Small intestine (tissue), 7 donors: ENCODE measurements around the gene ADCY6. TPM values are rescaled to one million over a fixed set of nuclear protein-coding genes. Genes with fewer than 3 reads are reported as not detected.
A peak's percentile ranks its signal among the peaks of the same experiment; 100 is the strongest.
"Not testable (repeated sequence)": the region's sequence is repeated elsewhere in the genome, so short reads cannot be mapped to it uniquely, and the experiment has no call there.

ENCODE experiments used
- DNase-seq, 2 donors: peaks; one replicate each; pipeline versions ENCODE4 v3.0.0 to v3.0.0-alpha.2; 2013
- FAIRE-seq: peaks from 2 replicates; lab custom pipeline; 2012; peaks lifted over from hg19 to GRCh38; lab: Jason Lieb, UNC
- H3K27ac ChIP-seq, 3 donors: one replicate each; pipeline ENCODE4 v1.5.1; 2013; ENCODE audit warnings: low read length in 2 of 3, mild to moderate bottlenecking in 2 of 3, control low read depth in 1 of 3, inconsistent platforms in 1 of 3, low read depth in 1 of 3, moderate library complexity in 1 of 3
- H3K27me3 ChIP-seq, 3 donors: one replicate each; pipeline ENCODE4 v1.6.1; 2013; ENCODE audit warnings: low read length in 3 of 3, inconsistent platforms in 1 of 3; ENCODE audit not compliant: control insufficient read depth in 3 of 3, insufficient read depth in 3 of 3
- H3K36me3 ChIP-seq, 3 donors: one replicate each; pipeline ENCODE4 v1.6.1; 2013; ENCODE audit warnings: low read length in 3 of 3, inconsistent platforms in 1 of 3, low read depth in 1 of 3, mild to moderate bottlenecking in 1 of 3, moderate library complexity in 1 of 3; ENCODE audit not compliant: control insufficient read depth in 3 of 3, insufficient read depth in 2 of 3
- H3K4me1 ChIP-seq, 3 donors: one replicate each; pipeline ENCODE4 v1.6.1; 2013; ENCODE audit warnings: low read length in 2 of 3, inconsistent platforms in 1 of 3, low read depth in 1 of 3, mild to moderate bottlenecking in 1 of 3, moderate library complexity in 1 of 3; ENCODE audit not compliant: control insufficient read depth in 3 of 3, insufficient read depth in 2 of 3
- H3K4me3 ChIP-seq, 3 donors: one replicate each; pipeline ENCODE4 v1.5.1; 2013; ENCODE audit warnings: low read length in 3 of 3, control low read depth in 1 of 3, inconsistent platforms in 1 of 3, low read depth in 1 of 3, mild to moderate bottlenecking in 1 of 3, moderate library complexity in 1 of 3
- H3K9me3 ChIP-seq, 2 donors: one replicate each; pipeline ENCODE4 v1.6.1; 2013; ENCODE audit warnings: low read depth in 1 of 2, low read length in 1 of 2; ENCODE audit not compliant: control insufficient read depth in 2 of 2, insufficient read depth in 1 of 2
- WGBS, 3 donors: extraction: QIAGEN DNeasy Blood & Tissue Kit; methylation state at CpG; one replicate each; pipeline ENCODE4 v1.1.7; 2013; 5-methylcytosine and 5-hydroxymethylcytosine counted together
- polyA plus RNA-seq, 4 donors: library from polyadenylated mRNA; stranded (reverse) in 3 of 4; unstranded in 1 of 4; fragments of 200-250 nt in 3 of 4; fragments of 120-200 nt in 1 of 4; gene quantifications; one replicate each; pipeline versions ENCODE4 v1.2.1 to v1.2.3, GENCODE V29; 2013
- donor health status: healthy with polysubstance abuse.
- donor health status: control.
- donor health status: control.
- donor health status: Bipolar disorder and iron deficiency.
- donor health status: healthy.

Gene ADCY6
- polyA plus RNA-seq, 4 donors = 14.1 to 56.6 (median 23.9) TPM

- Histone ChIP-seq H3K27ac (no peak overlapping the region), H3K4me1 (no peaks in the 10 kb centered on the region), H3K4me3 (no peak overlapping the region), H3K36me3 (no peaks in the 10 kb centered on the region), H3K9me3 (no peaks in the 10 kb centered on the region), H3K27me3 (peaks cover 0 to 3% (median 0%) of the 10 kb centered on the region in 3 donors)
- DNase-seq = no peak
- no peak for FAIRE-seq
- WGBS, 3 donors = 75 to 85% (median 80%) methylated on average over 9 of the region's 9 CpGs
Observed at GRCh38 chr12:48744251-48745008, 44.5 kb downstream of the ADCY6 start.

GRCh38 chr12:48739618-48740269 is 49.1 kb downstream of the ADCY6 start:
- Histone ChIP-seq H3K27me3 (peaks cover 0 to 4% (median 0%) of the 10 kb centered on the region in 3 donors), H3K9me3 (no peaks in the 10 kb centered on the region), H3K4me1 (no peaks in the 10 kb centered on the region), H3K27ac (no peak overlapping the region), H3K36me3 (no peaks in the 10 kb centered on the region), H3K4me3 (no peak overlapping the region)
- WGBS, 3 donors = 27 to 38% (median 34%) methylated on average over 5 of the region's 5 CpGs
- FAIRE-seq (no peak), DNase-seq (no peak)

GRCh38 chr12:48736456-48736855 is 52.4 kb downstream of the ADCY6 start:
- Histone ChIP-seq H3K9me3 (no peaks in the 10 kb centered on the region), H3K4me3 (no peak overlapping the region), H3K27me3 (peaks cover 0 to 4% (median 0%) of the 10 kb centered on the region in 3 donors), H3K36me3 (no peaks in the 10 kb centered on the region), H3K4me1 (no peaks in the 10 kb centered on the region), H3K27ac (no peak overlapping the region)
- DNase-seq (no peak), FAIRE-seq (no peak)
- 27 to 49% (median 37%) methylated on average over 1 of the region's 1 CpG for WGBS, 3 donors

DNA sequence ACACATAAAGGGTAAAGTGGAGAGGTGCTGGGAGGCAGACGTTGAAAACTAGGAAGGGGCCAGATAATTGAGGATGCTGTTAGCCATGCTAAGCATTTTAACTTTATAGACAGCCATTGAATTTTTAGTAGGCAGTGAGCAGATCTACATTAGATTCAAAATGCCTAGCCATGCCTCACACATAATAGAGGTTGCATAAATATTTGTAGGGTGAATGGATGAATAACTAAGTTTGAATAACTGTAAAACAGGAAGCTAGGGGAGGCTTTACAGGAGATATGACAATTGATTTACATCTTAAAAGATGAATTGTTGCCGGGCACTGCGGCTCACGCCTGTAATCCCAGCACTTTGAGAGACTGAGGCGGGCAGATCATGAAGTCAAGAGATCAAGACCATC is 60.1 kb downstream of the ADCY6 start:
- Histone ChIP-seq H3K27ac (no peak overlapping the region), H3K4me3 (no peak overlapping the region), H3K9me3 (no peaks in the 10 kb centered on the region), H3K4me1 (no peaks in the 10 kb centered on the region), H3K27me3 (no peaks in the 10 kb centered on the region), H3K36me3 (no peaks in the 10 kb centered on the region)
- WGBS, 3 donors = 75 to 81% (median 76%) methylated on average over 5 of the region's 5 CpGs
- no peak for FAIRE-seq
- no peak for DNase-seq

DNA sequence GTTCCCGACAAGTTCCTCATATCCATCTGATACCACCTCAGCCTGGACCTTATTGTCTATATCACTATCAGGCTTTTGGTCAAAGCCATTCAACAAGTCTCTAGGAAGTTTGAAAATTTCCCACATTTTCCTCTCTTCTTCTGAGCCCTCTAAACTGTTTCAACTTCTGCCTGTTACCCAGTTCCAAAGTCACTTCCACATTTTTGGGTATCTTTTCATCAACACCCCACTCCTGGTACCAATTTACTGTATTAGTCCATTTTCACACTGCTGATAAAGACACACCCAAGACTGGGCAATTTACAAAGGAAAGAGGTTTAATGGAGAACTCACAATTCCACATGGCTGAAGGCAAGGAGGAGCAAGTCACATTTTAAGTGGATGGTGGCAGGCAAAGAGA is 68.2 kb downstream of the ADCY6 start:
- FAIRE-seq = not testable (repeated sequence)
- WGBS, 3 donors = 89 to 92% (median 89%) methylated on average over 1 of the region's 1 CpG

GRCh38 chr12:48720171-48720570 is 68.7 kb downstream of the ADCY6 start:
- WGBS, 3 donors = 85 to 87% (median 86%) methylated on average over 2 of the region's 2 CpGs
- peaks cover 0 to 16% of the 10 kb centered on the region in 2 donors for H3K9me3 ChIP-seq
- DNase-seq, H3K36me3 ChIP-seq, H3K27me3 ChIP-seq, H3K27ac ChIP-seq, H3K4me1 ChIP-seq, FAIRE-seq, H3K4me3 ChIP-seq: not testable (repeated sequence)

More for the DNA sequence above, 68.2 kb downstream of the ADCY6 start:
- H3K27ac ChIP-seq, H3K4me3 ChIP-seq, H3K27me3 ChIP-seq, DNase-seq, H3K4me1 ChIP-seq, H3K36me3 ChIP-seq: not testable (repeated sequence)
- H3K9me3 ChIP-seq = peaks cover 0 to 16% of the 10 kb centered on the region in 2 donors

DNA sequence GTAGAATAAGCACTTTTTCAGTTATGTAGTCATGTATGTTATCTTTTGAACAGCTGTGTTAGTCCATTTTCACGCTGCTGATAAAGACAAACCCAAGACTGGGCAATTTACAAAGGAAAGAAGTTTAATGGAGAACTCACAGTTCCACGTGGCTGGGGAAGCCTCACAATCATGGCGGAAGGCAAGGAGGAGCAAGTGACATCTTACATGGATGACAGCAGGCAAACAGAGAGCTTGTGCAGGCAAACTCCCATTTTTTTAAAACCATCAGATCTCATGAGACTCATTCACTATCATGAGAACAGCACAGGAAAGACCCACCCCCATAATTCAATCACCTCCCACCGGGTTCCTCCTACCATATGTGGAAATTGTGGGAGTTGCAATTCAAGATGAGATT is 69.9 kb downstream of the ADCY6 start:
- not testable (repeated sequence) for H3K27me3 ChIP-seq, H3K4me1 ChIP-seq, FAIRE-seq, H3K27ac ChIP-seq, H3K36me3 ChIP-seq, DNase-seq, H3K4me3 ChIP-seq
- peaks cover 0 to 16% of the 10 kb centered on the region in 2 donors for H3K9me3 ChIP-seq
- 71 to 80% (median 76%) methylated on average over 4 of the region's 4 CpGs for WGBS, 3 donors

DNA sequence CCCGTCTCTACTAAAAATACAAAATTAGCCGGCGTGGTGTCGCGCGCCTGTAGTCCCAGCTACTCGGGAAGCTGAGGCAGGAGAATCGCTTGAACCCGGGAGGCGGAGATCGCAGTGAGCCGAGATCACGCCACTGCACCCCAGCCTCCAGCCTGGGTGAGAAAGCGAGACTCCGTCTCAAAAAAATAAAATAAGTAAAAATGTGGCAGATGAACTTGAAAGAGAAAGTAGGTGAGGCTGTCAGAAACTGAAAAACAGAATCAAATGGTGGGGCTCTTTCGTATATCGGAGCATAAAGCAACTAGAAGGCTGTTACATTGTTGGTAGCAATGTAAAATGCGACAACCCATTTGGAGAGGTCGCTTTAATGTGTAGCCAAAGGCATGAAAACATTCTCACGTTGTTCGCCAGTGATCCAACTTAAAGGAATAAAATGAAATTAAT is 71.6 kb downstream of the ADCY6 start:
- peaks cover 3 to 18% (median 3%) of the 10 kb centered on the region in 3 donors for H3K36me3 ChIP-seq
- DNase-seq (peak; percentile 13 to 32), FAIRE-seq (no peak)
- WGBS, 3 donors = 8 to 11% (median 10%) methylated on average over 21 of the region's 21 CpGs
- peak overlapping the region; percentile 21 to 94 (median 93) for H3K27ac ChIP-seq
- H3K9me3 ChIP-seq = peaks cover 0 to 16% of the 10 kb centered on the region in 2 donors
- peak overlapping the region in 2 of 3 donors; percentile 49 to 90 for H3K4me3 ChIP-seq
- peaks cover 2 to 14% (median 8%) of the 10 kb centered on the region in 3 donors for H3K4me1 ChIP-seq
- no peaks in the 10 kb centered on the region for H3K27me3 ChIP-seq
